CD4-positive, alpha-beta T cell treated with Interleukin-12 subunit alpha and Interleukin-12 subunit beta, for 1 hour (primary cell): Measurements from ENCODE around the gene PDHB.

Source experiments
- DNase-seq: peaks from one replicate; pipeline ENCODE4 v3.0.0-alpha.2; 2020

Gene PDHB

DNA sequence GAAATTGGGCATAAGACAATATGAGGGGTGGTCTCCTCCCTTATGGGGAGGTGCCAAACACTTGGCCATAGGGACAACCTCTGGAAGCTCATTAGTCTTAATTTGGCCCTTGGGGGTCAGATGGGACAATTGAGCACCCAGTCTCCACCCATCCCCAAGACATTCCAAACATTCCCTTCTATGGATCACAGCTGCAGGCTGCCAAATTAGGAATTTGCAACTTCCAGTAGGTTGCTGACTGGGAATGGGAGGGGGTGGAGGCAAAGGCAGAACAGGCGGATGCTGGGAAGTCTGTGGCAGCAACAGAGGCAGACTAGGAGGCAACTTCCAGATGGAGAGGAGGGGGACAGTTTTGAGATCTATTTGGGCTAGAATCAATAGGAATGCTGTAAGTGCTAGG, 1.4 kb upstream of the PDHB start:
- DNase-seq: no peak

GRCh38 chr3:58434511-58434910, 879 bp upstream of the PDHB start:
- no peak for DNase-seq

DNA sequence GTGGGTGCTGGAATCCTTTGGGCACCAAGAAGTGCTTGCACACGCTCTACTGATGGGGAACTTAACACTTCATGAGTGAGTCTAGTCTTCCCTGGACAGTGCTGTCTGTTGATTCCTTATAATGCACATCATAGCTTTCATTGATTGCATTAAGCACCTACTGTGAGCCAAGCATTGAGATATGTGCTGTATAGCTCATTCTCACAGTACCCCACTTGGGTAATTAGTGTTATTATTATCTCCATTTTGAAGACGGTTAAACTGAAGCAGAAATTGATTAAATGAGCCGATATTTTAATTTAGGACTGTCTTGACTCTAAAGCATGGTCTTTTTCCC, 504 bp upstream of the PDHB start:
- DNase-seq: no peak

DNA sequence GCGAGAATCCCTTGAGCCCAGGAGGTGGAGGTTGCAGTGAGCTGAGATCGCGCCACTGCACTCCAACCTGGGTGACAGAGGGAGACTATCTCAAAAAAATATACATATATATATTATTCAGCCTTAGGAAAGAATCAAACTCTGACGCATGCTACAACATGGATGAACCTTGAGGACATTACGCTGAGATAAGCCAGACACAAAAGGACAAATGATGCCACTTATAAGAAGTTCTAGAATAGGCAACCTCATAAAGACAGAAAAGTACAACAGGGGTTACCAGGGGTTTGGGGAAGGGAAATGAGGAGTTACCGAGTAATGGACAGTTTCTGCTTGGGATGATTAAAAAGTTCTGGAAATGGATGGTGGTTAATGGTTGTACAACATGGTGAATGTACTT, 727 bp downstream of the PDHB start:
- DNase-seq: no peak

- no peak for DNase-seq
Observed at GRCh38 chr3:58429657-58430056, 4.0 kb downstream of the PDHB start.

GRCh38 chr3:58427661-58428361, 5.8 kb downstream of the PDHB start:
- DNase-seq: no peak

- DNase-seq: no peak
Observed at GRCh38 chr3:58425782-58426181, 7.8 kb downstream of the PDHB start.

DNA sequence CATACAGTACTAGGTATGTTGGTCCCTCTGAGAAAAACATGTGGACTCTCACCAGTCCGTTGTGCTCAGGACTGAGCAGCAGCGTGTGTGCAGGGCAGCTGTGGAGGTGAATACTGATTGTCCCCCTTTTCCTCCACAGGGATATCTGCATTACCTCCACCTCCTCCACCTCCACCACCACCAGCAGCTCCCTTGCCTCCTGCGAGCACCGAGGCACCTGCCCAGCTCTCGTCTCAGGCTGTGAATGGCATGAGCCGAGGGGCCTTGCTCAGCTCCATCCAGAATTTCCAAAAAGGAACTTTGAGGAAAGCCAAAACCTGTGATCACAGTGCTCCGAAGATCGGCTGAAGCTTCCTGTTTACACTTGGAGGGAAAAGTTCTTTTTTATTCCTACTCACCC, 9.0 kb downstream of the PDHB start:
- no peak for DNase-seq

DNA sequence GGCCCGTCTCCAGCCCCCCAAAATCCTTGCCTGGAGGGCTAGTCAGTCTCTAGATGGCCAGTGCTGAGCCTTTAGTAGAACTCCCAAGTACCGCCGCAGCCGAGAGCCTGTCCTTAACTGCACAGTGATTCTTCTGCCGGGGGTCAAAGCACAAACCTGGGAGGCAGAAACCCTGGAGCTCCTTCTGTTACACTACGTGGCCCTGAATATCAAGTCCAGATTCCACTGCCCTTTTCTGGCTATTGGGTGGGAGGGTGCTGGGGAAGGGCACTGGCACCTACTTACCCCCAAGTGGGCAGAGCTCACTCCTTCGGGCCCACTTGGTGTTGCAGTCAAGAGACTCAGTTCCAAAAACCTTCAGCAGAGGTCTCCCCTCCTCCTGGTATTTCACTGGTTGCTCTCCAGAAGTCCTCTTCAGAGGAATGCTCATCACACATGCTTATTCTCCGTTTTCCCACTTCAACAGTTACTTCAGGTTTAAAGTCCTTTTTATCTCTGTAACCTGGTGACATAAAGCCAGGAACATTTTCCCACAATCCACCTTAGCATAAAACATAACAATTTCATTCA, 10.8 kb downstream of the PDHB start:
- DNase-seq: no peak

GRCh38 chr3:58421004-58421403, 12.6 kb downstream of the PDHB start:
- DNase-seq: no peak

DNA sequence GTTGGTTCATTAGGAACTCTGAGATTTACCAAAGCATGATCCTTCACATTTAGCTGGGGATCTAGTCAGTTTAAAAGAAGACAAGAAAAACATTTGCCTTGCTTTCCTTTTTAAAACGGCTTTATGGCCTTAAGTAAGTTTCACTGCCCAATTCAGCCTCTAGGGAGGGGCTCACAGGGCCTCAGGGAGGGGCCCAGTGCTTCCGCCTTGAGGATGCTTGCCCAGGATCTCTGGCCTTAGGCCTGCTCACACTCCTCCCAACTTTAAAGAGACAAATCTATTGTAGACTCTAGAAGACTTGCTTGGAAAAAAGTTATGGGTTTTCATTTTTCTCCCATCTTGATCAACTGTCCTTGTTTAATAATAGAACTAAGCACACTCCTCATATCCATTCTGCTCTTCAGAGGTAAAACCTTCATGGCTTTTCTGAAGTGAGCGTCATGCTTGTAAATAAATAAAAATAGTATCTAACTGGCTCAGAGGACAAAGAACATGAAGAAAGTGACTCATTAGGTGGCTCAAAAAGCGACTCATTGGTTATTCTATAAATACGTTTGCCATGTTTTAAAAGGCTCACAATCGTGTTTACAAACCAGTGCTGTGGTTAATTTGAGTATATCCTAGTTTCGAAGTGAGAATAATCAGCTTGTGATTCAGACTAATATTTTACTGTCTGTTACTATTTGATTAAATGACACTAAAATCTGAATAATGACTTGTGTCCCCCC, 13.7 kb downstream of the PDHB start:
- DNase-seq: no peak

DNA sequence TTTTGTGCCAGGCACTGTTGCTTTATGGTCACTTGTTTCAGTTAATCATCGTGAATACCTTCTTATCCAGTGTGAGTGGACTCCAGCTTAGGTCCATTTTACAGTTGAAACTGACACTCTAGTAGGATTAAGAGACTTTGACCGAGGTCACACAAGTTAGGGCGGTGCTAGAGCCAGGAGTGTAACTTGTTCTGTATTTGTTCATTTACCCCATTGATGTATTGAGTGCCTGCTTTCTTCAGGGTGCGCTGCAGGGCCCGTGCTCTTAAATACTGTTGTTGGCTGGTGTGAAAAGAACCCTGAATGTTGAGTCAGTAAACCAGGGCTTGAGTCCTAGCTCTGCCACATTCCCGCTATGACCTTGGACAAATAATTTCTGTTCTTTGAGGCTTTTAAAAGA, 15.4 kb downstream of the PDHB start:
- no peak for DNase-seq

DNA sequence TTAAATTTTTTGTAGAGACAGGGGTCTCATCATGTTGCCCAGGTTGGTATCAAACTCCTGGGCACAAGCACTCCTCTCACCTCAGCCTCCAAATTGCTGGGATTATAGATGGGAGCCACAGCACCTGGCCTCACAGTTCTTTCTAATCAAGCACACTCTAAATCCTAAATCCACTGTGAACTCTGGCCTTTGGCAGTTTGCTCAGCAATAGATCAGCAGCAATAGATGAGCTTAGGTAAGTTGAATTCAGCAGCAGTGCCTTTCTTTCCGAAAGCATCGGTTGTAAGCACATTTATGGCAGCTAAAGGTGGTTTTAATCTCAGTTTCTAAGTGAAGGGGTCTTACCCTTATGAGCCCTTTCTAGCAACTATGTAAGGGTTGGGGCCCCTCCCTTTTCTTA, 16.6 kb downstream of the PDHB start:
- no peak for DNase-seq

- DNase-seq: no peak
Observed at GRCh38 chr3:58416191-58416590, 17.4 kb downstream of the PDHB start.

DNA sequence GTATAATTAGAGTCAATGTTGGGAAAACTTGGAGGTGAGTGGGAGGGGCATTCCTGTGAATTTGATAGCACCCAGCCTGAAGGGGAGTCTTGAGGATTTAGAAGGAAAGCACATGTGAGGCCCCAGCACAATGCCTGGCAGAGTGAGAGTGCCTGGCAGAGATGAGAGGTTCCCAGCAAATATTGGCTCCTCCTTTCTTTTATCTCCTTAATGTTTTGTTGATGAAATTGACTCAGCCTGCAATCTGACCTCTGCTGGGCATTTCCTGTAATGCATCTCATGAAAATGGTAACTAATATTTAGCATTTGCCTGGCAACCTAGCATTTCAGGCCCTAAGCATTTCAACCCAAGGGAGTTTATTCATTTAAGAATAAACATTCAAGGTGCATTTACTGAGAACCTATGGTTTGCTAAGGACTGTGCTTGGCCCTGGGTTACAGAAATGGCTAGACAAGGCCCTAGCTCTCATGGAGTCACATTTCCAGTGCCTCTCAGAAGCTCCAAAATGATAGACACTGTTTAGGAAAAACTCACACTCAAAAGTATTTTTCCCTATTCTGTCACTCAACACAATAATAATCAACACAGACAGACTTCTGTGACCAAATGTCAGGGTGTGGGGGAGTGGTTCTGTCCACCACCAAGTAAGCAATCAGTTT, 19.0 kb downstream of the PDHB start:
- DNase-seq: peak; percentile 67

DNA sequence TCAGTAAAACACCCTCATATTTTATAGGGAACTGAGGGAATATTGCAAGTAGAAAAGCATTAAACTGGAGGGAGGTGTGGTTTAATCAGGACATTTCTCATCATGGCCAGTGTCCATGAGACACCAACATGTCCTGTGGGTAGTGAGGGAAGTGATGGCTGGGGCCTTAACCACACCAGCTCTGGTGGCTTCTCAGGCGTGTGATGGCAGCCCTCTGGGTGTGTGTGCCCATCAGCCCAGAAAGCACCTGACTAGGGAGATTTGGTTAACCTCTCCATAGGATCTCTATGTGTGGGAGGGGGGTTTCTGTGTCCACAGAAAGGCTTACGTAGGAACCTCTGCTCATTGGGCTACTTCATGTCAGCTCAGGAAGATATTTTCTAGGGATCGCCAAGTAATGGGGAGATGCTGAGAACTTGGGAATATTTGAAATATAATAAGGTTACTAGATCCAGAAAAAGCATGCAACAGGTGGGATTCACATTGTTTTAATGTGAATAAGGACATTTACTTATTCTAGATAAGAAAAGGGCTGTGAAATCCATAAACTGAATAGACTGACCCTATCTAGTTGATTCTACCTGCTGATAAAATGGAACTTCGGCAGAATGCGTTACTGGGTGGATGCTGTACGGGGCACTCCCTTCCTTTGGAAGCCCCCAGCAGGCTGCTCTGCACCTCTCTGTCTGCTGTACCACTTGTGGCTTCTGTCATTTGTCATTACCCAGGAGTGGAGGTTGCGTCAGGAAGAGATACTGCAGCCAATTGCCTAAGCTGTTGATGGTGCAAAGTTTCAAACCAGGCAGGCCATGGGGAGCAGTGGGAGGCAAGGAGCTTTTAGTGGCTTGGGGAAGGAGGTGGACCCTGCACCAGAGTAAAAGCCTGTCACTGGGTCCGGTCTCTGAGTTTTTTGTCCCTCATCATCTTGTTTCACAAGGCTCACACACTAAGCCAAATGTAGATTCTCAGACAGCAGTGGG, 21.5 kb downstream of the PDHB start:
- DNase-seq: no peak

GRCh38 chr3:58411036-58411435, 22.6 kb downstream of the PDHB start:
- no peak for DNase-seq

- DNase-seq: no peak
Observed at GRCh38 chr3:58409663-58410062, 24.0 kb downstream of the PDHB start.

DNA sequence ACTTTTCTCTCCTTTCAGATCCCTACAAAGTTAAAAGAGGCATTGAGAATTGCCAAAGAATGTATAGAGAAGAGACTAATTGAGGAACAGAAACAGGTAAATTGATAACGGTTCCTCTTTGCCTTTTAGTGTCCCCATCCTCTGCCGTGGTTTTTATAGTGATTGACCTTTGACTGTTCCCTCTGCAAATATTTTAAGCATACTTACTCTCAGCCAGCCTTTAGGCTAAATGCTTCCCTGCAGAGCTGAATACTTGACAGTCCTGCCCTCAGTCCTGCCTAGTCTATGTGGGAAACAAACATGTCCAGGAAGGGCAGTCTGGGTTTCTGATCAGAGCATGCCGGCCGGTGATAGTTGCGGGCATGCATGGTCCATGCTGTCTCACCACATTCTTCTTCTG, 24.7 kb downstream of the PDHB start:
- DNase-seq: no peak

DNA sequence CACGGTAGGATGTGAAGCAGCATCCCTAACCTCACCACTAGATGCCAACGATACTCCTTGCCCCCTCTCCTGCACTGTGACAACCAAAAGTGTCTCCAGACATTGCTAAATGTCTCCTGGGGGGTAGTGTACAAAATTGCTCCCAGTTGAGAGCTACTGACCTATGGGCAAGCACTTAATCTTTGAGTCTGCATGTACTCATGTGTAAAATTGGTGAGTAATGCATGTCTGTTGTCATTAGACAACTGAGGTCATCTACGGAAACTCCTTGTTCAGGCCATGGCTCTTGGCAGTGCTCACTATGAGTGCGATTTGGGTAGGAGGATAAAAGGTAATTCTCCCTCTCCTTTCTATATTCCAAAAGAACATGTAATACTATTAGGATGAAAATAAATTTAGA, 29.2 kb downstream of the PDHB start:
- DNase-seq: no peak

DNA sequence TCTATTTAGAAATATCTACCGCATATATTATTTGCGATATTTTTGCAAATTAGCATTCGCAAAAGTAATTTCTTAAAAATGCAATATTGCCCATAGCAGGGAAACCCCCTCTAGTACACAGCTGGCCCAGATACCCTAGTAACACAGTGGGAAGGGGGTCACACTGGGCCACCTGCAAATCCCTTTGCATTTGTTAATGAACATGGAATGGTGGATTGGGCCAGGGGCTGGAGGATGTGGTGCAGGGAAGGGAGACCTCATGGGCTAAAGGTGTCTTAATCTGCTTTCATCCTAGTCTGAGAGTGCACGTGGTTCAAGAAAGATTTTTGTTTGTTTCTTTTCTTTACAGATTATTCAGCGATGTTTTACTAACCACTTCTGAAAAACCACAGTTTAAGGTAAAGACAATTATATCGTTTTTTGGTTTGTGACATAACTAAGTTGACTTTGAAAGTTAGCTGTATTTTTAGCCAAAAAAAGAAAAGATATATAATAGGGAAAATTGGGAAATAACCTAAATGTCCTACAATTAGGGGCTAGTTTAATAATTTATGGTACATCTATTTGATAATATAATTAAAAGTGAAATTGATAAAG, 30.0 kb downstream of the PDHB start:
- no peak for DNase-seq

DNA sequence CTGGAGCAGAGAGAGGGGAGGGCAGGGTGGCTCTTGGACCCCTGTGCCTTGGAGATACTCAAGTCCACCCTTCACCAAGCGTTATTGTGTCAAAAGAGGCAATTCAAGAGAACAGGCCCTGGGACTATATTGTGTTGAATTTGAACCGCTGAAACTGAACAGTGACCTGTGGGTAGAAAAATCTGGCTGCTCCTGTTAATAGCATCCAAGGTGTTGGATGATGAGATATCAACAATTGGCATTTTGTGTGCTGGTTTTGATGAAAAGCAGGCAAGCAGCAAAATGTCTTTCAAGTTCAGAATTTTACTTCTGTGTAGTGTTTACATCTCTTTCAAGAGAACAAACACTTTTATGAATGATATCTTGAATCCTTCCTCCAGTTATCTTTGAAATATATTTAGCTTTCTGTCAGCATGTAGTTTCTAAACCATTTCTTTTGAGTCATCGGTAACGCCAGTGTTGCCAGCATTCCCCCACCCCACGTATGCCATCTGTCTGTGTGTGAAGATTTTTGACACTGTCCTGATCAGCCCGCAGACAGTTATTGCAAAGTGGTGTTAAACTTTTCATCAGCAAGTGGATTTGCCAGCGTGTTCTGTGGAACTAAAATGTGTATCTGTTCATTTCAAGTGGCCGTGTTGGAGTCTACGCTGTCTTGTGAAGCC, 34.8 kb downstream of the PDHB start:
- DNase-seq: no peak
